Measurements from ENCODE around the gene SNAP25. TPM values are rescaled to one million over a fixed set of nuclear protein-coding genes. Genes with fewer than 3 reads are reported as not detected.

Gene SNAP25
- total and polyA plus RNA-seq, 10 of the 15 experiments (the other 5 are each of a cell fraction or from before 2014, with no cell fraction given): not detected

GRCh38 chr20:10239954-10240353 is 21.3 kb downstream of the SNAP25 start:
- Histone ChIP-seq H3K27me3 (replicated peaks in 1 of 2; ENCODE audit: control insufficient read depth in 2 of 2, insufficient read depth in 2 of 2, low read length in 1 of 2) (peaks cover 0 to 1% of the 10 kb centered on the region in 2 experiments; a peak in 1 of 4 replicates), H3K27ac (ENCODE audit: control insufficient read depth, insufficient read depth) (no peak overlapping the region), H3K36me3 (ENCODE audit: control insufficient read depth in 2 of 2, insufficient read depth in 2 of 2, low read length in 1 of 2) (no peaks in the 10 kb centered on the region), H3K79me2 (ENCODE audit: control insufficient read depth, insufficient read depth, low read length) (no peaks in the 10 kb centered on the region), H3K9ac (ENCODE audit: control insufficient read depth, insufficient read depth, low read length) (no peak overlapping the region), H3K9me3 (replicated peaks; ENCODE audit: control insufficient read depth, insufficient read depth, low read length) (no peaks in the 10 kb centered on the region), H3K4me3 (no peak overlapping the region), H3K4me1 (ENCODE audit: control insufficient read depth, insufficient read depth, low read length) (no peaks in the 10 kb centered on the region), H3K4me2 (ENCODE audit: control insufficient read depth, insufficient read depth) (no peak overlapping the region), H2AFZ (ENCODE audit: control insufficient read depth, low read depth, low read length) (no peak overlapping the region), H4K20me1 (ENCODE audit: control insufficient read depth, insufficient read depth) (no peaks in the 10 kb centered on the region)
- POLR2A ChIA-PET: no interaction called here
- no peak for FAIRE-seq
- 22% methylated on average over 4 of the region's 4 CpGs for WGBS (ENCODE audit: insufficient coverage, insufficient replicate concordance, low lambda C conversion rate, missing lambda C conversion rate)
- SMC1A ChIA-PET (ENCODE audit: uncharacterized antibody, unreplicated experiment): no interaction called here
- intact Hi-C loops (cut with micrococcal nuclease; ENCODE audit: unreplicated experiment): no loop called here
- ATAC-seq: no peak
- no TSS peak for BruUV-seq (replicated peaks)
- RAD21 ChIA-PET (ENCODE audit: unreplicated experiment): no interaction called here
- CTCF ChIA-PET: no interaction called here
- TF ChIP-seq SMAD5 (IDR thresholded peaks at IDR 0.05; ENCODE audit: low read depth): no peak
- no peak for TF ChIP-seq SMC3 (IDR thresholded peaks at IDR 0.05; ENCODE audit: borderline replicate concordance, low read length)
- no peak for TF ChIP-seq RELA (IDR thresholded peaks at IDR 0.05; ENCODE audit: borderline replicate concordance, partially characterized antibody)
- TF ChIP-seq MYB (IDR thresholded peaks at IDR 0.05; ENCODE audit: borderline replicate concordance, low read depth, low read length): no peak
- no peak for TF ChIP-seq NR2F1 (conservative IDR thresholded peaks at IDR 0.05)
- TF ChIP-seq NBN (IDR thresholded peaks at IDR 0.05): no peak
- no peak for TF ChIP-seq ZBTB40 (IDR thresholded peaks at IDR 0.05; ENCODE audit: borderline replicate concordance)
- no peak for TF ChIP-seq GABPA (IDR thresholded peaks at IDR 0.05; ENCODE audit: low read depth)
- no peak for TF ChIP-seq TARDBP (IDR thresholded peaks at IDR 0.05; ENCODE audit: borderline replicate concordance)
- no peak for TF ChIP-seq TCF3 (IDR thresholded peaks at IDR 0.05; ENCODE audit: borderline replicate concordance, insufficient read depth, low read depth, low read length)
- no peak for TF ChIP-seq RFX5 (IDR thresholded peaks at IDR 0.05; ENCODE audit: low read depth, low read length)
- no peak for TF ChIP-seq BHLHE40 (IDR thresholded peaks at IDR 0.05; ENCODE audit: borderline replicate concordance in 1 of 2, low read depth in 2 of 2, low read length in 1 of 2)
- TF ChIP-seq, protein P1, sequence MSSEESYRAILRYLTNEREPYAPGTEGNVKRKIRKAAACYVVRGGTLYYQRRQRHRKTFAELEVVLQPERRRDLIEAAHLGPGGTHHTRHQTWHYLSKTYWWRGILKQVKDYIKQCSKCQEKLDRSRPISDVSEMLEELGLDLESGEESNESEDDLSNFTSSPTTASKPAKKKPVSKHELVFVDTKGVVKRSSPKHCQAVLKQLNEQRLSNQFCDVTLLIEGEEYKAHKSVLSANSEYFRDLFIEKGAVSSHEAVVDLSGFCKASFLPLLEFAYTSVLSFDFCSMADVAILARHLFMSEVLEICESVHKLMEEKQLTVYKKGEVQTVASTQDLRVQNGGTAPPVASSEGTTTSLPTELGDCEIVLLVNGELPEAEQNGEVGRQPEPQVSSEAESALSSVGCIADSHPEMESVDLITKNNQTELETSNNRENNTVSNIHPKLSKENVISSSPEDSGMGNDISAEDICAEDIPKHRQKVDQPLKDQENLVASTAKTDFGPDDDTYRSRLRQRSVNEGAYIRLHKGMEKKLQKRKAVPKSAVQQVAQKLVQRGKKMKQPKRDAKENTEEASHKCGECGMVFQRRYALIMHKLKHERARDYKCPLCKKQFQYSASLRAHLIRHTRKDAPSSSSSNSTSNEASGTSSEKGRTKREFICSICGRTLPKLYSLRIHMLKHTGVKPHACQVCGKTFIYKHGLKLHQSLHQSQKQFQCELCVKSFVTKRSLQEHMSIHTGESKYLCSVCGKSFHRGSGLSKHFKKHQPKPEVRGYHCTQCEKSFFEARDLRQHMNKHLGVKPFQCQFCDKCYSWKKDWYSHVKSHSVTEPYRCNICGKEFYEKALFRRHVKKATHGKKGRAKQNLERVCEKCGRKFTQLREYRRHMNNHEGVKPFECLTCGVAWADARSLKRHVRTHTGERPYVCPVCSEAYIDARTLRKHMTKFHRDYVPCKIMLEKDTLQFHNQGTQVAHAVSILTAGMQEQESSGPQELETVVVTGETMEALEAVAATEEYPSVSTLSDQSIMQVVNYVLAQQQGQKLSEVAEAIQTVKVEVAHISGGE (CRISPR knock-in tag; IDR thresholded peaks at IDR 0.05): no peak
- TF ChIP-seq PML (IDR thresholded peaks at IDR 0.05; ENCODE audit: low read length): no peak
- DNase-seq (ENCODE audit: low read depth, low spot score): no peak
- in situ Hi-C loops (cut with MboI): no loop called here
